COR-L47 (cell line): ENCODE data around the gene FERMT1.
"Not testable (repeated sequence)": the region's sequence is repeated elsewhere in the genome, so short reads cannot be mapped to it uniquely, and the experiment has no call there.

Source experiments
- DNase-seq: peaks from one replicate; lab custom pipeline; 2025; lab: John Stamatoyannopoulos, UW

The FERMT1 gene

DNA sequence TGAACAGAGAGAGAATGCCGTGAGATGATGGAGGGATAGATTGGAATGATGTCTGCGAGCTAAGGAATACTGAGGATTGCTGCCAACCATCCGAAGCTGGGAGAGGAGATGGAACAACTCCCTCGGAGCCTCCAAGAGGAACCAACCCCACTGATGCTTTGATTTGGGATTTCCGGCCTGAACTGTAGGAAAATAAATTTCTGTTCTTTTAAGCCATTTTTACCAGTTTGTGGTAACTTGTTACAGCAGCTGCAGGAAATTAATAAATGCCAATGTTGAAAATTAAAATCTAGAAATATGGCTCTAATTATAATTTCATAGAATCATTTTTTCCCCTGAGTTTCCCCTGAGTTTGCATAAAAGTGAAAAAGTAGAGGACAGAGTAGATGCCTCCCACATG lies 83.1 kb downstream of the FERMT1 start:
- no peak for DNase-seq

DNA sequence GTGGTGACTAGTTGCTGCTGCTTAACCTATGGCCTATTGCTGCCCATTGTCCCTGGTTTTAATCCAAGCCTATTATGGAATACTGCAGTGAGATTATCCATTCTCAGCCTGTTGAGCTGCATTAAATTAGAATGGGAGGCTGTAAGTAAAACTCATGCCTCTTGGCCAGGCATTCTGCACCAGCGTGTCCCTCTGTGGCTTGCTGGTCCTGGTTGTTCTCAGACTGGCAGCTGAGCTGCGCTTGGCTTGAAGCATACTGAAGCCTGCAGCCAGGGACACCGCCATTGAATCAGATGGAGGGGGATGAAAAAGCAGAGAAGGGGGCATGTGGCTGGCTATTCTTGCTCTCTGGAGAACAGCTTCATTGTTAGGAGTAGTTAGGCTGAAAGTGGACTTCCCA lies 84.6 kb downstream of the FERMT1 start:
- no peak for DNase-seq

DNA sequence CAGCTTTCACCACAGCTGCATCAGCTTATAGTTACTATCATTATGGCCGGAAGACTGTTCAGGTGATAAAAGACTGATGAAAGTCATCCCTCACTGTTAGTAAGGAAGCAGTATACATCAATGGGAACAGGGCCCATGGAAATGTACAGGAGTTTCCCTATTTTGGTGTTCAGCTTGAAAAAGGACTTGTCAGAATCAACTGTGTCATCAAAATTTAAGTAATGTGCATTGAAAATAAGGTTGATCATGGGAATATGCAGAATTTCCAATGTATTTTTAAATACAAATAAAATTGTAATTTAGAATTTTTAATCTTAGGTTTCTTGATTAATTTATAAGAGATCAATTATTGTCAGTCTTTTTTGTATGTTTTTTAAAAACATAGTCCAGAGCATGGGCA lies 85.7 kb downstream of the FERMT1 start:
- DNase-seq: no peak

DNA sequence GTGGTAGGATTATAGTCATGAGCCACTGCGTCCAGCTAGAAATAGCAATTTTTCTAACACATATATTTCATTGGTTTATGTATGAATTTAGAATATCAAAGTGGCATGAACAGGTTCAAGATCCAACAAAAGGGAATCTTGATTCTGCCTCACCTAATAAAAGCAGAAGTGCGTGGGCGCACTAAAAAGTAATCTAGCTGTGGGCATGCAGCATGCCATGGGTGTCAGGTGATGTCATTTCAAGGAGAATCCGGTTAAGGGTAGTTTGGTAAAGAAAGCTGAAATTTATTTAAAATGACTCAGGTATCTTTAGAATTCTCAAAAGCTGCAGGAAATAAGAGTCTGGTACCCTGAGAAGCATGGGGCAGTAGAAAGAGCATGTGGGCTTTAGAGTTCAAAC lies 86.6 kb downstream of the FERMT1 start:
- no peak for DNase-seq

DNA sequence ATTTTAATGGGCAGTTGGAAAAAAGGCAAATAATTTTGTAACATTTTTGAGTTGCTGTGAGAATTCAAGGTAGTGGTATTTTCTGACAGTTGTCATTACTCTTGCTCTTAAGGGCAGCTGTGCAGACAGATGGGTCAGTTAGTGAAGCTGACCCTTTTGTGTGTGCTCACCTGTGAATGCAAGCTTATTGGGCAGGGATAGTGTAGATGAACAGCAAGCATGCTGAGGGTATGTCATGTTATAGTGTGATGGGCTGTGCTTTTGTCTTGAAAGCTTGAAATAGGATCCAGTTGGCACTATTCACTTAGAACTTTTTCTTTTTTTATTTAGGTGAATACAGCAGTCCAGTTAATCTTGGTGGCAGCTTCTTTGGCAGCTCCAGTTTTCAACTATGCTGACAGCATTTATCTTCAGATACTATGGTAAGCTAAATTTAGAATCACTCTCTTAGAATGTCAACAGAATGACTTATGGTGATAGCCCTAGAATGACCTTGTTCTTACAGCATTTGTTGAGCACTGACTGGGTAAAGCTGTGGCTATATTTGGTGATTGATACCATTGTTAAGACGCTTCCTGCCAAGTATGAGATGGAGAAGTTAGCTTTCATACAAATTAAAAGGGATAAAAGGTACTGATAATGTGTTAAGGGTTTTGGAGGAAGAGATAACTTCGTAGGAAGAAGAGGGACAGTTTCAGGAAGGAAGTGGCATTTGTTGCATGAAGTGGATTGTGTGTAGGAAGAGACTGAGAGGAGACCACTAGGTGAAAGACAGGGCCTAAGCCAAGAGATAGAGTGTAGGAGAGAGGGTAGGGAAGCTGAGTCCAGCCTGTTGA lies 88.5 kb downstream of the FERMT1 start:
- no peak for DNase-seq

DNA sequence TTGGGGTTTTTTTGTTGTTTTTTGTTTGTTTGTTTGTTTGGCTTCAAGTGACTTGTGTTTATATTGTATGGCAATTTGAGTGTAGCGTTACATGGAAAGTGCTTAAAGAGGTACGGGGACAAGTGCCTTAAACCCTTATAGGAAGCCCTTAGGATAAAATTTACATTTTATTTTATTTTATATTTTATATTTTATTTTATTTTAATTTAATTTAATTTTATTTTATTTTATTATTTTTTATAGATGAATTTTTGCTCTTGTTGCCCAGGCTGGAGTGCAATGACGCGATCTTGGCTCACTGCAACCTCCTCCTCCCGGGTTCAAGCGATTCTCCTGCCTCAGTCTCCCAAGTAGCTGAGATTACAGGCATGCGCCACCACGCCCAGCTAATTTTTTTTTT lies 89.9 kb downstream of the FERMT1 start:
- not testable (repeated sequence) for DNase-seq

DNA sequence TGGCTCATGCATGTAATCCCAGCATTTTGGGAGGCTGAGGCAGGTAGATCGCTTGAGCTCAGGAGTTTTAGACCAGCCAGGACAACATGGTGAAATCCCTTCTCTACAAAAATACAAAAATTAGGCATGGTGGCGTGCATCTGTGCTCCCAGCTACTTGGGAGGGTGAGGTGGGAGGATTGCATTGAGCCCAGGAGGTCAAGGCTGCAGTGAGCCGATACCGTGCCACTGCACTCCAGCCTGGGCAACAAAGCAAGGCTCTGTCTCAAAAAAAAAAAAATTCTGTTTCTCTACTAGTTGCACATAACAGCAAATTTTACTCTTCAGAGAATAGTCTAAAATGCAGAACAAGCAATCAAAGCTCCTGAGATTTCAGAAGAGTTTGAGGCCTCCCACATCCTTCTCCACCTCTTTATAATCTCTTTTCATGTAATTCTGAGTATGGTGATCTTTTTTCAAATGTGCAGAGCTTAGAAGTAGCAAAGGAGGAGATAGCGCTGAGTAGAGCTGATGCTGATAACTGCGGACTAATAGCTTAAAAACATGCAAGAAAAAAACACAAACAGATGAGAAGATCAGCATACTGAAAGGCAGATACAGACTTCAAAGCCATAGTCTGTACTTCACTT lies 92.3 kb downstream of the FERMT1 start:
- no peak for DNase-seq

DNA sequence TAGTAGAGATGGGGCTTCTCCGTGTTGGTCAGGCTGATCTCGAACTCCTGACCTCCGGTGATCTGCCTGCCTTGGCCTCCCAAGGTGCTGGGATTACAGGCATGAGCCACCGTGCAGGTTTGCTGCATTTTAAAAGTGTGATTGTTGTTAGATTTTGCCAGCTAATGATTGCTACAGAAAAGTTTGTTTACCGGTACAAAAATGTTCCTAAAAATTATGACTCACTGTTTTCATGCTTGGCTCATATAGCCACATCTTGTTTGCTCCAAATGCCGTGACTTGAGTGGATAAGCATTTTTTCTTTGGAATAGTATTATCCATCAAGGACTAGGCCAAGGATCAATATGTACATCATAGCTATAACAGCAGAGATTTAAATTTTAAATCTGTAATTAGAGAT lies 93.3 kb downstream of the FERMT1 start:
- DNase-seq: no peak

DNA sequence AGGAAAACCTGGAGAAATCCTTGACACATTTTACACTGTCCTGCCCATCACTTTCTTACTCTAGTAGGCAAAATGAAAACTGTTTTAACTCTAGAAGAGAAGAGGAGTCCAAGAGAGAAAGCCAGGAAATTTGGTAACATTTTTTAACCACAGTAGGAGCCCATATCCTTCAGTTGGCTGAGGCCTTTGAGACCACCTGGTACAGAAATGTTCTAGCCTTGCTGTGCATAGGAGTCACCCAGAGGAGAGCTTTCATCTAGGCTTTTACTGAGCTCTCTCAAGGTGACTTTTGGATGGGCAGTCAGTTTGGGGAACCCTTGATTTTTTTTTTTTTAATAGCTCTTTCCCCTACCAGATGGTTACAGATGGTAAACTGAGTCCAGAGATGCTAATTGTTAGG lies 94.0 kb downstream of the FERMT1 start:
- no peak for DNase-seq

DNA sequence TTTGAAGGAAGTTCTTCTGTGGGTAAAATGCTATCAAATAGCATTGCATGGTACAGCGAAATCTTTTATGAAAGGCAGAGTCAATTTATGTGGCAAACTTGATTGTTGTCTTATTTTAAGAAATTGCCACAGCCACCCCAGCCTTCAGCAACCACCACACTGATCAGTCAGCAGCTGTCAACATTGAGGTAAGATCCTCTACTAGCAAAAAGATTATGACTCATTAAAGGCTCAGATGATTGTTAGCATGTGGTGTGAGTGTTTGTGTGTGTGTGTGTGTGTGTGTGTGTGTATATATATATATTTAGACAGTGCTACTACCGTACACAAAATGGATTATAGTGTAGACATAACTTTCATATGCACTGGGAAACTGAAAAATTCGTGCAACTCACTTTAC lies 96.8 kb downstream of the FERMT1 start:
- no peak for DNase-seq
